Thyroid gland (tissue), 4 donors: ENCODE measurements around the gene TAF1L. TPM values are rescaled to one million over a fixed set of nuclear protein-coding genes. Genes with fewer than 3 reads are reported as not detected.
"Not testable (repeated sequence)": the region's sequence is repeated elsewhere in the genome, so short reads cannot be mapped to it uniquely, and the experiment has no call there.

Experiments
- DNase-seq, 2 donors: peaks; one replicate each; pipeline ENCODE4 v3.0.0-alpha.2; 2019
- H3K27ac ChIP-seq, 3 donors: fragments of 200-600 bp; sonication (generic); 1 replicate in 2 of 3; 2 replicates in 1 of 3; pipeline ENCODE4 v1.5.1; 2016 to 2019; ENCODE audit warnings: mild to moderate bottlenecking in 1 of 3, moderate library complexity in 1 of 3
- H3K27me3 ChIP-seq: fragments of 200-600 bp; sonication (generic); one replicate; pipeline ENCODE4 v1.5.1; 2019
- H3K36me3 ChIP-seq, 2 donors: fragments of 200-600 bp; sonication (generic); one replicate each; pipeline ENCODE4 v1.5.1; 2016 to 2019
- H3K4me1 ChIP-seq, 2 donors: fragments of 200-600 bp; sonication (generic); one replicate each; pipeline ENCODE4 v1.5.1; 2017 to 2019
- H3K4me3 ChIP-seq, 3 donors: fragments of 200-600 bp; sonication (generic); replicated peaks in 1 of 3; 1 replicate in 2 of 3; 2 replicates in 1 of 3; pipeline ENCODE4 v1.5.1; 2016; ENCODE audit warnings: mild to moderate bottlenecking in 1 of 3
- H3K9me3 ChIP-seq: fragments of 200-600 bp; sonication (generic); one replicate; pipeline ENCODE4 v1.5.1; 2017
- POLR2A ChIP-seq, 2 donors: fragments of 450-650 bp; IDR thresholded peaks; one replicate each; pipeline ENCODE4 v1.6.1; 2017; ENCODE audit warnings: antibody characterized with exemption in 2 of 2, mild to moderate bottlenecking in 2 of 2, moderate library complexity in 1 of 2
- WGBS, 2 donors: methylation state at CpG; one replicate each; pipeline ENCODE4 v1.1.5; 2017; 5-methylcytosine and 5-hydroxymethylcytosine counted together
- intact Hi-C: fragments of 100-400 bp; cut with DNase I; formaldehyde crosslinking; loops from one replicate; pipeline ENCODE4 v1.15.1; 2023
- total RNA-seq, 4 donors: library from RNA; depleted of rRNA; stranded (reverse); fragments of >200 nt; gene quantifications; one replicate each; pipeline ENCODE4 v1.2.3, GENCODE V29; 2016
- TF ChIP-seq, protein P1 (sequence below), 6 experiments: fragments of 200-600 bp in 3 of 6; fragments of 450-650 bp in 3 of 6; sonication (generic) in 3 of 6; IDR thresholded peaks; one replicate each; pipeline ENCODE4 v1.5.1; 2016 to 2019; ENCODE audit warnings: antibody characterized with exemption in 6 of 6, mild to moderate bottlenecking in 2 of 6, inconsistent platforms in 1 of 6, moderate library complexity in 1 of 6

Gene TAF1L
- total RNA-seq, 4 donors from 2014 or later, result 0.11 to 0.13 TPM; not detected in 2

DNA sequence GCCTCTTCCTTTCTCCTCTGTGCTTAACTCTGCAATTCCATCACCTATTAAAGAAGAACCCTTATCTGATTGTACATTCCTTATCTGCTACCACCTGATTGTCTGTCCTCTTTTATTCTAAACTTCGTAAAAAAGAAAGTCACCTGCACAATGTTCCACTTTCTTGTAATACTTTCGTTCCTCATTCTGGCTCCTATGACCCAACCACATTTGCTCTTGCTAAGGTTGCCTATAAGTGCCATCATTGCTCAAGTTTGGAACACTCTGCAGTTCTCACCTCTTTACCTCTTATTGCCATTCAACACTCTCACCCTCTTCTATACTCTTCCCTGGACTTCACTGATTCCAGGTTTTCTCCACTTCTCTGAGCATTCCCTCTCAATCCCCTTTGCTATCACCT is 10.1 kb downstream of the TAF1L start:
- H3K9me3 ChIP-seq, result no peaks in the 10 kb centered on the region
- no peaks in the 10 kb centered on the region for H3K4me1 ChIP-seq
- no peak overlapping the region for H3K4me3 ChIP-seq
- no peaks in the 10 kb centered on the region for H3K36me3 ChIP-seq
- no peak for DNase-seq
- WGBS, 2 donors, result 80 to 93% methylated on average over 2 of the region's 2 CpGs
- TF ChIP-seq, protein P1, sequence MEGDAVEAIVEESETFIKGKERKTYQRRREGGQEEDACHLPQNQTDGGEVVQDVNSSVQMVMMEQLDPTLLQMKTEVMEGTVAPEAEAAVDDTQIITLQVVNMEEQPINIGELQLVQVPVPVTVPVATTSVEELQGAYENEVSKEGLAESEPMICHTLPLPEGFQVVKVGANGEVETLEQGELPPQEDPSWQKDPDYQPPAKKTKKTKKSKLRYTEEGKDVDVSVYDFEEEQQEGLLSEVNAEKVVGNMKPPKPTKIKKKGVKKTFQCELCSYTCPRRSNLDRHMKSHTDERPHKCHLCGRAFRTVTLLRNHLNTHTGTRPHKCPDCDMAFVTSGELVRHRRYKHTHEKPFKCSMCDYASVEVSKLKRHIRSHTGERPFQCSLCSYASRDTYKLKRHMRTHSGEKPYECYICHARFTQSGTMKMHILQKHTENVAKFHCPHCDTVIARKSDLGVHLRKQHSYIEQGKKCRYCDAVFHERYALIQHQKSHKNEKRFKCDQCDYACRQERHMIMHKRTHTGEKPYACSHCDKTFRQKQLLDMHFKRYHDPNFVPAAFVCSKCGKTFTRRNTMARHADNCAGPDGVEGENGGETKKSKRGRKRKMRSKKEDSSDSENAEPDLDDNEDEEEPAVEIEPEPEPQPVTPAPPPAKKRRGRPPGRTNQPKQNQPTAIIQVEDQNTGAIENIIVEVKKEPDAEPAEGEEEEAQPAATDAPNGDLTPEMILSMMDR (IDR thresholded peaks at IDR 0.05), result no peak
- TF ChIP-seq POLR2A (IDR thresholded peaks at IDR 0.05), result no peak
- intact Hi-C loops, result no loop called here
- H3K27ac ChIP-seq, result no peak overlapping the region
- no peaks in the 10 kb centered on the region for H3K27me3 ChIP-seq

DNA sequence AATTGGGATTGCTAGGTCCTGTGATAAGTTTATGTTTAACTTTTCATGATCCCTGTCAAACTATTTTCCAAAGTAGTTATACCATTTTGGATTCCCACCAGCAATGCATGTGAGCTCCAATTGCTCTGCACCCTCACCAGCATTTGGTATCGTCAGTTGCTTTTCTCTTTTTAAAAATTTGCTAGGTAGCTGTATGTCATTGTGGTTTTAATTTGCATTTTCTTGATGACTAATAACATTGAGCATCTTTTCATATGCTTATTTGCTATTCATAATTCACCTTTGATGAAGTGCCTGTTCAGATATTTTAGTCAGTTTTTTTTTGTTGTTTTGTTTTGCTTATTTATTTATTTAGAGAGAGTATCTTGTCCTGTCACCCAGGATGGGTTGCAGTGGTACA is 12.5 kb downstream of the TAF1L start:
- no peak overlapping the region for H3K27ac ChIP-seq
- no peak overlapping the region for H3K4me3 ChIP-seq
- no peaks in the 10 kb centered on the region for H3K27me3 ChIP-seq
- no peak for DNase-seq
- TF ChIP-seq POLR2A (IDR thresholded peaks at IDR 0.05), result no peak
- TF ChIP-seq, protein P1 (IDR thresholded peaks at IDR 0.05), result no peak
- intact Hi-C loops, result no loop called here
- no peaks in the 10 kb centered on the region for H3K4me1 ChIP-seq
- H3K9me3 ChIP-seq, result no peaks in the 10 kb centered on the region
- H3K36me3 ChIP-seq, result no peaks in the 10 kb centered on the region
- WGBS, 2 donors, result 78 to 81% methylated on average over 1 of the region's 1 CpG

DNA sequence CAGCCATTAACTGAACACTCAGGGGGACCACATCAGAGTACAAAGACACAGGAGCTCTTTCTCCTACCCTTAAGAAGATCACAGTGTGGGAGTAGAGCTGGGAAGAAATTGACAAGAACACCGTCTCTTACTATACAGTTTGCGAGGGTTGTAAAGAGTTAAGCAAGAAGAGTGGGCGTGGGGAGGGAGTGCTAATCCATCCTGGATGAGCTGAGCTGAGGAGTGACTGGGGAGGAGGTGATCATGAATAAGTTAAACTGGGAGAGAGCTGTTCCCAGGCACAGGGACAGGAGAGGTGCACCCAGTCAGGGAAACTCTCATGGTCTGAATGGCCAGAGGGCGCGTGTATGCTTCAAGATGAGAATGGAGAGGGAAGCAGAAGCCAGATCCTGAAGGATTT is 17.2 kb downstream of the TAF1L start:
- Histone ChIP-seq H3K27ac (no peak overlapping the region), H3K4me1 (no peaks in the 10 kb centered on the region), H3K27me3 (no peaks in the 10 kb centered on the region), H3K36me3 (no peaks in the 10 kb centered on the region), H3K9me3 (no peaks in the 10 kb centered on the region), H3K4me3 (no peak overlapping the region)
- TF ChIP-seq, protein P1 (IDR thresholded peaks at IDR 0.05), result no peak
- TF ChIP-seq POLR2A (IDR thresholded peaks at IDR 0.05), result no peak
- WGBS, 2 donors, result 71 to 80% methylated on average over 5 of the region's 5 CpGs
- no peak for DNase-seq
- intact Hi-C loops, result no loop called here

DNA sequence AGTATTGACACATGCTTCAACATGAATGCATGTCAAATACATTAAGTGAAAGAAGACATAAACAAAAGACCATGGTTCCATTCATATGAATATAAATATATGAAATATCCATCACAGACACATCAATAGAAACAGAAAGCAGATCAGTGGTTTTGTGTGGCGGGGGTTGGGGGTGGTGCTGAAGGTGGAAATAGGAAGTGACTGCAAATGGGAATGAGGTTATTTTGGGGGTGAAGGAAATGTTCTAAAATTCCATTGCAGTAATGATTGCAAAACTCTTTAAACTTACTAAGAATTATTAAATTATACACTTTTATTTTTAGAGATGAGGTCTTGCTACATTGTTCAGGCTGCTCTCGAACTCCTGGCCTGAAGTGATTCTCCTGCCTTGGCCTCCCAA is 28.7 kb downstream of the TAF1L start:
- Histone ChIP-seq H3K27ac (no peak overlapping the region), H3K4me3 (no peak overlapping the region), H3K27me3 (no peaks in the 10 kb centered on the region), H3K9me3 (no peaks in the 10 kb centered on the region), H3K36me3 (no peaks in the 10 kb centered on the region), H3K4me1 (no peaks in the 10 kb centered on the region)
- WGBS, 2 donors, result 73 to 84% methylated on average over 2 of the region's 2 CpGs
- no peak for DNase-seq
- TF ChIP-seq POLR2A (IDR thresholded peaks at IDR 0.05), result no peak
- TF ChIP-seq, protein P1 (IDR thresholded peaks at IDR 0.05), result no peak
- intact Hi-C loops, result no loop called here

DNA sequence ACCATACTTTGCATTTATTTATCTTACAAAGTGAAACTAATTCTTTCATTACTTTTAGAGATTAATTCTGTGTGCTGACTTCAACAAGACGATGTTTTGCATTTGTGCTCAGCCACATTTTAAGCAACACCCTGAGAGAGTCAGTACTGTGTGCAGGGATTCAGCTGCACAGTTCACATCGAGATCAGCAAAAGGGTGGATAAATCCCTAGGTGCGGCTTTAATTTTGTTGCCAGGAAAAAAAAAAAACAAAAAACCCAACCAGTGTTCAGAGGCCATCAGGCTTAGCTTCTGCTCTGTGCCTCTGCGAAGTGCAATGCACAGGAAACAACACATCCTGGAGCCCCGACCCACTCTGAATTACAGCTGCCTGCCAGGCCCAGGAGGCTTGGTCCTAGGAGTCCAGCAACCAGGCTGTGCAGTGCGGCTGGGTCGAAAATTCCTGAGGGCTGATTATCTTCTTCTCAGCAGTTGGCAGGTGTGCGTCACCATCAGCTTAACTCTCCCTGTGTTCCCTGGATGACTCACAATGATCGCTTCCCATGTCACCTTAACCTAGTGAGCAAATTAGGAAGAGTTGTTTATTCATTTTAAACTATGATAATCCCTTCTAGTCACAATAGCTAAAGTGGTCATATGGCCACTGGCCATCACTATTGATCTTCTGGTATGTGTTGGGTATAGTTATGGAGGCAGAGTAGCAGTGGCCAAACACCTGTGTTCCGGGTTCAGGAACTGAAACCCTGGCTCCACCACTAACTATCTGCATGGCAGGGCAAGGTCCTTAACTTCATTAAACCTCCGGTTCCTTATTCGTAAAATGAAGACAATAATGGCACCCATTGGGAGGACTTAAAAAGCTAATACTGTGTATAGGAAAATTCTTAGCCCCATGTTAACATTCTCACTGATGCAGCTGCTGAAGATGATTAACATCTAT is 31.3 kb downstream of the TAF1L start:
- H3K4me1 ChIP-seq, result no peaks in the 10 kb centered on the region
- intact Hi-C loops, result no loop called here
- H3K4me3 ChIP-seq, result no peak overlapping the region
- no peaks in the 10 kb centered on the region for H3K27me3 ChIP-seq
- H3K27ac ChIP-seq, result no peak overlapping the region
- no peak for TF ChIP-seq POLR2A (IDR thresholded peaks at IDR 0.05)
- TF ChIP-seq, protein P1 (IDR thresholded peaks at IDR 0.05), result no peak
- H3K36me3 ChIP-seq, result no peaks in the 10 kb centered on the region
- DNase-seq, result no peak
- 79% methylated on average over 12 of the region's 12 CpGs for WGBS, 2 donors
- H3K9me3 ChIP-seq, result no peaks in the 10 kb centered on the region

DNA sequence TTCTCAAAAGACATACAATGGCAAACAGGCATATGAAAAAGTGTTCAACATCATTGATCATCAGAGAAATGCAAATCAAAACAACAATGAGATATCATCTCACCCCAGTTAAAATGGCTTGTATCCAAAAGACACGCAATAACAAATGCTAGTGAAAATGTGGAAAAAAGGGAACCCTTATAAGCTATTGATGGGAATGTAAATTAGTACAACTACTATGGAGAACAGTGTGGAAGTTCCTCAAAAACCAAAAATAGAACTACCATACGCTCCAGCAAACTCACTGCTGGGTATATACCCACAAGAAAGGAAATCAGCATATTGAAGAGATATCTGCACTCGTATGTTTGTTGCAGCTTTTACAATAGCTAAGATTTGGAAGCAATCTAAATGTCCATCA is 36.4 kb downstream of the TAF1L start:
- H3K4me1 ChIP-seq, intact Hi-C loops, H3K4me3 ChIP-seq, H3K27me3 ChIP-seq, H3K27ac ChIP-seq, H3K36me3 ChIP-seq, DNase-seq, H3K9me3 ChIP-seq: not testable (repeated sequence)
- 76 to 87% methylated on average over 3 of the region's 3 CpGs for WGBS, 2 donors
